Thyroid gland (tissue), 4 donors: ENCODE measurements around the gene CHMP4A. TPM values are rescaled to one million over a fixed set of nuclear protein-coding genes. Genes with fewer than 3 reads are reported as not detected.

Source experiments
- DNase-seq, 2 donors: peaks; one replicate each; pipeline ENCODE4 v3.0.0-alpha.2; 2019
- H3K27ac ChIP-seq, 3 donors: fragments of 200-600 bp; sonication (generic); 1 replicate in 2 of 3; 2 replicates in 1 of 3; pipeline ENCODE4 v1.5.1; 2016 to 2019; ENCODE audit warnings: mild to moderate bottlenecking in 1 of 3, moderate library complexity in 1 of 3
- H3K27me3 ChIP-seq: fragments of 200-600 bp; sonication (generic); one replicate; pipeline ENCODE4 v1.5.1; 2019
- H3K36me3 ChIP-seq, 2 donors: fragments of 200-600 bp; sonication (generic); one replicate each; pipeline ENCODE4 v1.5.1; 2016 to 2019
- H3K4me1 ChIP-seq, 2 donors: fragments of 200-600 bp; sonication (generic); one replicate each; pipeline ENCODE4 v1.5.1; 2017 to 2019
- H3K4me3 ChIP-seq, 3 donors: fragments of 200-600 bp; sonication (generic); replicated peaks in 1 of 3; 1 replicate in 2 of 3; 2 replicates in 1 of 3; pipeline ENCODE4 v1.5.1; 2016; ENCODE audit warnings: mild to moderate bottlenecking in 1 of 3
- H3K9me3 ChIP-seq: fragments of 200-600 bp; sonication (generic); one replicate; pipeline ENCODE4 v1.5.1; 2017
- POLR2A ChIP-seq, 2 donors: fragments of 450-650 bp; IDR thresholded peaks; one replicate each; pipeline ENCODE4 v1.6.1; 2017; ENCODE audit warnings: antibody characterized with exemption in 2 of 2, mild to moderate bottlenecking in 2 of 2, moderate library complexity in 1 of 2
- WGBS, 2 donors: methylation state at CpG; one replicate each; pipeline ENCODE4 v1.1.5; 2017; 5-methylcytosine and 5-hydroxymethylcytosine counted together
- intact Hi-C: fragments of 100-400 bp; cut with DNase I; formaldehyde crosslinking; loops from one replicate; pipeline ENCODE4 v1.15.1; 2023
- total RNA-seq, 4 donors: library from RNA; depleted of rRNA; stranded (reverse); fragments of >200 nt; gene quantifications; one replicate each; pipeline ENCODE4 v1.2.3, GENCODE V29; 2016
- TF ChIP-seq, protein P1 (sequence below), 6 experiments: fragments of 200-600 bp in 3 of 6; fragments of 450-650 bp in 3 of 6; sonication (generic) in 3 of 6; IDR thresholded peaks; one replicate each; pipeline ENCODE4 v1.5.1; 2016 to 2019; ENCODE audit warnings: antibody characterized with exemption in 6 of 6, mild to moderate bottlenecking in 2 of 6, inconsistent platforms in 1 of 6, moderate library complexity in 1 of 6

CHMP4A gene
- total RNA-seq, 4 donors from 2014 or later, result 26.5 to 60.2 (median 46.2) TPM

GRCh38 chr14:24189059-24189375 lies 24.3 kb downstream of the CHMP4A start:
- H3K4me3 ChIP-seq, result no peak overlapping the region

DNA sequence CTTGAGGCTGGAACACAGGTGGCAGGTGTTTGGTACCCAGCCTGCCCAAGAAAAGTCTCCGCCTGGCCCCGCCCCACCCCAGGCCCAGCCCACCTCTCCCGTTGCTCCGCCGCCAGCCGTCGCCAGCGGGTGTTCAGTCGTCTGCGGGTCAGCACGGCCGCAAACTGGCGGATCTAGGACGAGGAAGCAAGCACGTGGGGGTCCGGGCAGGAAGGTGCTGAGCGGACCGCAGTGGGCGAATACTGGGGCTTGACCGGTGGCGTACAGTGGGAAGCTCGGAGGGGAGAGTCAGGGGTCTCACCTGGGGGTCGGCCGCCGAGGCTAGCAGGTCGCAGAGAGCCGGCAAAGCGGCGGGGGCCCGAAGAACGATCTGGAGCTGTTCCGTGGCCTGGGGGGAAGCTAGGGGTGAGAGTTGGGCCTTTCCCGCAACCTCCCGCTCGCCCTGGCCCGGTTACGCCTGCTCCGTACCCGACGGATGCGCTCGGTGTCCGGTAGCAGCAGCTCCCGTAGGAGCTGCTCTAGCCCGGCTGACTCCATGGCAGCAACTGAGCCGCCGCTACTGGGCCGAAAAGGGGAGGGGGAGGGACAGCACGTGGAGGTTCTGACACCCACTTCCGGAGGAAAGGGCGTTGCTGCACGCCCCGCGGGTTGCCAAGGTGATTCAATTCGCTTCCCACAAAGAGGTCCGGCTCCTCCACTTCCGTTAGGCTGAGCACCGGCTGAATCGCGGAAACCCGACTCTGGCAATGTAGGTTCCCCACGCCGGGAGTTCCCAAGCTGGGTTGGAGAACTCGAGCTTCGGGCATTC lies 24.8 kb downstream of the CHMP4A start, which contains the start of gene IPO4:
TSS of gene IPO4 (minus strand) at position 566 of the 808 bp plus-strand sequence. CDS start at position 537, 29 bp downstream.
- peaks cover 8 to 13% of the 10 kb centered on the region in 2 donors for H3K4me1 ChIP-seq
- no peaks in the 10 kb centered on the region for H3K9me3 ChIP-seq
- TF ChIP-seq POLR2A (IDR thresholded peaks at IDR 0.05), result peak in 1 of 2 donors; percentile 64
- TF ChIP-seq, protein P1, sequence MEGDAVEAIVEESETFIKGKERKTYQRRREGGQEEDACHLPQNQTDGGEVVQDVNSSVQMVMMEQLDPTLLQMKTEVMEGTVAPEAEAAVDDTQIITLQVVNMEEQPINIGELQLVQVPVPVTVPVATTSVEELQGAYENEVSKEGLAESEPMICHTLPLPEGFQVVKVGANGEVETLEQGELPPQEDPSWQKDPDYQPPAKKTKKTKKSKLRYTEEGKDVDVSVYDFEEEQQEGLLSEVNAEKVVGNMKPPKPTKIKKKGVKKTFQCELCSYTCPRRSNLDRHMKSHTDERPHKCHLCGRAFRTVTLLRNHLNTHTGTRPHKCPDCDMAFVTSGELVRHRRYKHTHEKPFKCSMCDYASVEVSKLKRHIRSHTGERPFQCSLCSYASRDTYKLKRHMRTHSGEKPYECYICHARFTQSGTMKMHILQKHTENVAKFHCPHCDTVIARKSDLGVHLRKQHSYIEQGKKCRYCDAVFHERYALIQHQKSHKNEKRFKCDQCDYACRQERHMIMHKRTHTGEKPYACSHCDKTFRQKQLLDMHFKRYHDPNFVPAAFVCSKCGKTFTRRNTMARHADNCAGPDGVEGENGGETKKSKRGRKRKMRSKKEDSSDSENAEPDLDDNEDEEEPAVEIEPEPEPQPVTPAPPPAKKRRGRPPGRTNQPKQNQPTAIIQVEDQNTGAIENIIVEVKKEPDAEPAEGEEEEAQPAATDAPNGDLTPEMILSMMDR (IDR thresholded peaks at IDR 0.05), result peak in 1 of 6 experiments; percentile 22
- H3K36me3 ChIP-seq, result peaks cover 40 to 41% of the 10 kb centered on the region in 2 donors
- peak; percentile 97 for DNase-seq
- H3K27ac ChIP-seq, result peak within 1 kb of the TSS in 2 of 3 donors; percentile 31 to 60
- intact Hi-C loops, result no loop called here
- H3K4me3 ChIP-seq, result peak within 1 kb of the TSS; percentile 14 to 53 (median 43)
- H3K27me3 ChIP-seq, result no peaks in the 10 kb centered on the region
- WGBS, 2 donors, result 0% methylated on average over 25 to 41 of the region's 65 CpGs

More at GRCh38 chr14:24189059-24189375, 24.3 kb downstream of the CHMP4A start:
- no peak for TF ChIP-seq POLR2A (IDR thresholded peaks at IDR 0.05)
- TF ChIP-seq, protein P1 (IDR thresholded peaks at IDR 0.05), result no peak
- no peaks in the 10 kb centered on the region for H3K9me3 ChIP-seq
- H3K27me3 ChIP-seq, result no peaks in the 10 kb centered on the region
- peak overlapping the region in 1 of 3 donors; percentile 1 for H3K27ac ChIP-seq
- peaks cover 34 to 36% of the 10 kb centered on the region in 2 donors for H3K36me3 ChIP-seq
- no peak for DNase-seq
- WGBS, 2 donors, result 1 to 2% methylated on average over 3 of the region's 3 CpGs
- intact Hi-C loops, result no loop called here
- peaks cover 9 to 16% of the 10 kb centered on the region in 2 donors for H3K4me1 ChIP-seq

GRCh38 chr14:24187539-24187915 lies 25.8 kb downstream of the CHMP4A start:
- 79 to 89% methylated on average over 2 of the region's 2 CpGs for WGBS, 2 donors
- H3K4me1 ChIP-seq, result peaks cover 8 to 13% of the 10 kb centered on the region in 2 donors
- TF ChIP-seq, protein P1 (IDR thresholded peaks at IDR 0.05), result no peak
- TF ChIP-seq POLR2A (IDR thresholded peaks at IDR 0.05), result no peak
- H3K27ac ChIP-seq, result no peak overlapping the region
- peak overlapping the region in 1 of 3 donors; percentile 43 for H3K4me3 ChIP-seq
- intact Hi-C loops, result no loop called here
- no peaks in the 10 kb centered on the region for H3K27me3 ChIP-seq
- no peak for DNase-seq
- H3K36me3 ChIP-seq, result peaks cover 45 to 50% of the 10 kb centered on the region in 2 donors
- H3K9me3 ChIP-seq, result no peaks in the 10 kb centered on the region

- no peak overlapping the region for H3K4me3 ChIP-seq
Observed at GRCh38 chr14:24186831-24187538, 26.3 kb downstream of the CHMP4A start.

More at GRCh38 chr14:24186831-24187538, 26.3 kb downstream of the CHMP4A start:
- DNase-seq, result no peak
- Histone ChIP-seq H3K4me1 (peaks cover 8 to 13% of the 10 kb centered on the region in 2 donors), H3K36me3 (peaks cover 39 to 45% of the 10 kb centered on the region in 2 donors), H3K27ac (no peak overlapping the region), H3K9me3 (no peaks in the 10 kb centered on the region), H3K27me3 (no peaks in the 10 kb centered on the region)
- 91 to 96% methylated on average over 9 to 10 of the region's 10 CpGs for WGBS, 2 donors
- intact Hi-C loops, result no loop called here
- TF ChIP-seq, protein P1 (IDR thresholded peaks at IDR 0.05), result no peak
- no peak for TF ChIP-seq POLR2A (IDR thresholded peaks at IDR 0.05)
